ENCODE results near the gene XAGE1A.
"Not testable (repeated sequence)": the region's sequence is repeated elsewhere in the genome, so short reads cannot be mapped to it uniquely, and the experiment has no call there.

Gene XAGE1A

GRCh38 chrX:52544147-52544840 lies 48.7 kb downstream of the XAGE1A start:
- Histone ChIP-seq H3K79me2 (no peaks in the 10 kb centered on the region), H3K4me3 (ENCODE audit: low read depth, low read length) (no peak overlapping the region), H3K27ac (no peak overlapping the region), H3K9me3 (ENCODE audit: control insufficient read depth, low read length) (no peaks in the 10 kb centered on the region), H3K36me3 (ENCODE audit: control insufficient read depth, insufficient read depth, low read length) (no peaks in the 10 kb centered on the region), H3K4me1 (no peaks in the 10 kb centered on the region), H3K9ac (no peak overlapping the region), H3K27me3 (ENCODE audit: control insufficient read depth, insufficient read depth, low read length) (no peaks in the 10 kb centered on the region), H3K4me2 (ENCODE audit: low read length) (no peak overlapping the region), H2AFZ (no peak overlapping the region)
- TF ChIP-seq CTCF (IDR thresholded peaks at IDR 0.05), result no peak

DNA sequence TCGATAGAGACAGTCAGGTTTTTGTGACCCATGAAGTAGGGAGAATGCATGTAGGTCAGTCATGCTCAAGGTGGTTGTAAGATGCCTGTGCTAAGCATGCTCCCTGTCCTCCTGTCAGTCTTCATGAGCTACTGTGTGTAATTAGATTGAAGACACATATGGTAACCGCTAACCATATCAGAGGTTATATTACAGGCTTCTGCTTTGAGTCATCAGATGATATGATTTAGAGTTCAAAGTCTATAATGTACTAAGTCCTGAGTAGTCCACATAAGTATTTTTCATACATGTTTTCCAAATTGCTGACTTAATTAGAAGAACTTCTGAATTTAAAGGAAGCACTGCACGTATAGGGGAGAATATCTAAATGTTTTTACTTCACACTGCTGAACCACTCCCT lies 53.2 kb downstream of the XAGE1A start:
- H3K4me2 ChIP-seq (ENCODE audit: low read length); H3K4me3 ChIP-seq (ENCODE audit: low read depth, low read length); H3K4me1 ChIP-seq; H3K79me2 ChIP-seq; H3K9me3 ChIP-seq (ENCODE audit: control insufficient read depth, low read length); H3K9ac ChIP-seq; H2AFZ ChIP-seq; H3K27ac ChIP-seq; H3K36me3 ChIP-seq (ENCODE audit: control insufficient read depth, insufficient read depth, low read length); H3K27me3 ChIP-seq (ENCODE audit: control insufficient read depth, insufficient read depth, low read length): not testable (repeated sequence)
